Measurements from ENCODE around the gene UBAP1L.
"Not testable (repeated sequence)": the region's sequence is repeated elsewhere in the genome, so short reads cannot be mapped to it uniquely, and the experiment has no call there.

Gene UBAP1L

DNA sequence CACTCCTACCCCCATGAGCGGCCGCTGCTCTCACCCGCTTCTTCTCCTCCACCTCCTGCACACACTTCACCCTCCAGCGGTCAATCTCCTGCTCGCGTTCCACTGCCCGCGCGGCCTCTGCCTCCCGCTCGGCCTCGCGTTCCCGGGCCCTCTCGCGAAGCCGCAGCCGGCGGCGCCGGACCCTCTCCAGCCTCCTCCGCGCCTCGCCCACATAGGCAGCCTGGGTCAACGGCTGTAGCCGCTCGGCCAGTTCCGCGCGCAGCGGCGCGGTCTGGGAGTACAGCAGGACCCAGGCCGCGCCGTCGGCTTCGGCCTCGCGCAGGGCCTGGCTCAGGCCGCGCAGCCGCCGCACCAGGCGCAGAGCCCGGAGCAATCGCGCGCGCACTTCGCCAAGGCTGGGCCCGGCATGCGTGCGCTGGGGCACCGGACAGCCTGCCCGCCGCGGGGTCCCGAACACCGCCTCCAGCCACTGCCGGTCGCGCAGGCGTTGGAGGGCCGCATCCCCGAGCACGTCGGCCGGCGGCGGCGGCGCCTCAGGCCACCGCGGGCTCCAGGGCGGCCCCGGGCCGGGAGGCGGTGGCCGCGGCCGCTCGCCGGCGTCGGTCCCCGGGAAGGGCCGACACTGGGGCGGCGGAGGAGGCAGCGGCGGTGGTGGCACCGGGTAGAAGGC is 18.0 kb upstream of the UBAP1L start:
- no peaks in the 10 kb centered on the region for H3K4me1 ChIP-seq (ENCODE audit: control insufficient read depth, insufficient read depth, low read length)
- peak overlapping the region; percentile 91 for H3K9ac ChIP-seq (ENCODE audit: low read depth, low read length)

DNA sequence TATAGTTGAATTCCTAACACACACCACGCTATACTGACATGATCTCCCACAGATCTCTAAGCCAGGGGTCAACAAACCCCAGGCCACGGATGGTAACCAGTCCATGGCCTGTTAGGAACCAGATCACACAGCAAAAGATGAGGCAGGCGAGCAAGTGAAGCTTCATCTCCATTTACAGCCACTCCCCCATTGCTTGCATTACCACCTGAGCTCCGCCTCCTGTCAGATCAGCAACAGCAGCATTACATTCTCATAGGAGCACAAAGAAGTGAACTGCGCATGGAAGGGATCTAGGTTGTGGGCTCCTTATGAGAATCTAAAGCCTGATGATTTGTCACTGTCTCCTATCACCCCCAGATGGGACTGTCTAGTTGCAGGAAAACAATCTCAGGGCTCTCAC is 15.9 kb upstream of the UBAP1L start:
- Histone ChIP-seq H3K9ac (ENCODE audit: low read depth, low read length) (no peak overlapping the region), H3K9me3 (ENCODE audit: control insufficient read depth, insufficient read depth, low read length) (no peaks in the 10 kb centered on the region), H3K36me3 (ENCODE audit: control insufficient read depth, insufficient read depth, low read length) (peaks cover 16% of the 10 kb centered on the region), H3K4me1 (ENCODE audit: control insufficient read depth, insufficient read depth, low read length) (no peaks in the 10 kb centered on the region), H3K27me3 (ENCODE audit: control insufficient read depth, insufficient read depth, low read length) (no peaks in the 10 kb centered on the region), H3K4me3 (ENCODE audit: low read depth, low read length) (no peak overlapping the region)

More for the DNA sequence above, 18.0 kb upstream of the UBAP1L start:
- peaks cover 9% of the 10 kb centered on the region for H3K36me3 ChIP-seq (ENCODE audit: control insufficient read depth, insufficient read depth, low read length)
- no peaks in the 10 kb centered on the region for H3K27me3 ChIP-seq (ENCODE audit: control insufficient read depth, insufficient read depth, low read length)
- H3K9me3 ChIP-seq (ENCODE audit: control insufficient read depth, insufficient read depth, low read length) = no peaks in the 10 kb centered on the region
- peak overlapping the region; percentile 54 for H3K4me3 ChIP-seq (ENCODE audit: low read depth, low read length)

DNA sequence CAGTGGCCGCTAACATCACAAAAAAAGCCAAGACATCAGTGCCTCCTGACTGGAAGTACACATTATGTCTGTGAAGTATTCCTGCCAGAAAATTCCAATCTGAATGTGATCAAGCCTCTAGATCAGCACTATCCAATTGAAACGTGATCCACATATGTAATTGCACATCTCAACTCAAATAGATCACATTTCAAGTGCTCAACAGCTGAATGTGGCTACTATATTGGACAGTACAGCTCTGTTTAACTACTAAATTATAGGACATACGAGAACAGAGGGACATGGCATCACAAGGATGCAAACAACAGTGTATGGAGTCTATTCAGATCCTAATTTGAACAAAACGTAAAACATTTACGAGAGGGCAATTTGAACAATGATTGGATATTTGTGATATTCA is 542 bp upstream of the UBAP1L start:
- peaks cover 8% of the 10 kb centered on the region for H3K36me3 ChIP-seq (ENCODE audit: control insufficient read depth, insufficient read depth, low read length)
- H3K4me3 ChIP-seq (ENCODE audit: low read depth, low read length) = no peak overlapping the region
- H3K27me3 ChIP-seq (ENCODE audit: control insufficient read depth, insufficient read depth, low read length) = no peaks in the 10 kb centered on the region
- no peaks in the 10 kb centered on the region for H3K9me3 ChIP-seq (ENCODE audit: control insufficient read depth, insufficient read depth, low read length)
- no peak overlapping the region for H3K9ac ChIP-seq (ENCODE audit: low read depth, low read length)
- H3K4me1 ChIP-seq (ENCODE audit: control insufficient read depth, insufficient read depth, low read length) = no peaks in the 10 kb centered on the region

DNA sequence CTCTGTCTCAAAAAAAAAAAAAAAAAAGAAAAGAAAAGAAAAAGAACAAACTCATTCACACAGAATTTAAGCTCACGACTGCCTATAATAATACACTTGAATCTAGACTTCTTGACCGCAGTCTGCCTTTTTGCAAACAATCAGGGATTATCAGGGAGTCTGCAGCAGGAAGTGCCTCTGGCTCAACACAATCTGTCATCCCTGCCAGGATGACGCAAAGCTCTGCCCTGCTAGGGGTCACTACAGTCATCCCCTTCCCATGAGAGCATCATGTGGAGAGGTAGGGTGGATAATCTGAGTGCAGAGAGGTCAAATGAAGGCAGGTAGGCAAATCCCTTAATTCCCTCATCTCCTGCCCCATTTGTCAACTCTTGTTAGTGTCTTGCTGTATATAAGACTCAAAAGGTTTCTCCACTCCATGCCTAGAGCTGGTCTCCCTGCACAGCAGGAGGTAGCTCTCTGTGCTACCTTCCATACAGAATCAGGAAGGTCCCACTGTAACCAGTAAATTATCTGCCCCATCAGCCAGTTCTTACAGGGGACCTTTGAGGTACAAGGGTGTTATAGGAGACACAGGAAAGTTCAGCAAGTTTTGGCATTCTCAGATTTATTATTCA is 4.2 kb downstream of the UBAP1L start:
- H3K27me3 ChIP-seq (ENCODE audit: control insufficient read depth, insufficient read depth, low read length) = no peaks in the 10 kb centered on the region
- no peaks in the 10 kb centered on the region for H3K36me3 ChIP-seq (ENCODE audit: control insufficient read depth, insufficient read depth, low read length)
- no peak overlapping the region for H3K4me3 ChIP-seq (ENCODE audit: low read depth, low read length)
- no peaks in the 10 kb centered on the region for H3K4me1 ChIP-seq (ENCODE audit: control insufficient read depth, insufficient read depth, low read length)
- no peaks in the 10 kb centered on the region for H3K9me3 ChIP-seq (ENCODE audit: control insufficient read depth, insufficient read depth, low read length)
- H3K9ac ChIP-seq (ENCODE audit: low read depth, low read length) = no peak overlapping the region

DNA sequence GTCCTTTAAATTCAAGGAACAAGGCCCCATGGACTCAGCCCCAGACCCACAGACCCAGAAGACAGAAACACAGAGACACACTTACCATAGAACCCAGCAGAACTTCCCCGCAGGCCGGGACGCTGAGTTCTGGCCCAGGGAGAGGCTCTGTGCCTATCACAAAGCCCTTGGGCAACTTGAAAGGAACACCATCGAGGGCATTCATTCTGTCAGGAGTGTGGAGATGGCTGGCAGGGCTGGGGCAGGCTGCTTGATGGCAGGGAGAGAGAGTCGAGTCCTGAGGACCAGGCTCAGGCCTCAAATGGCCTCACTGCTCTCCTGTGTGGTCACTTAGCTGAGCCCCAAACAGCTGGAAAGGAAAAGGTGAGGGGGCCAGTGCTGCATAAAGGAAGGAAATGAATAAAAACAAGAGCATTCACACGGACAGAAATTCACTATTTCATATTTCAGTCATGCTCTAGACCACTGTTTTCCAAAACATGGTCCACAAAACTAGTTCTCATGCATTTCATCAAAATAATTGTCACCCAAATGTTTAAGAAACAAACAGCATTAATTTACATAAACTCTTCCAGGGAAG is 8.9 kb downstream of the UBAP1L start:
- peaks cover 3% of the 10 kb centered on the region for H3K27me3 ChIP-seq (ENCODE audit: control insufficient read depth, insufficient read depth, low read length)
- no peaks in the 10 kb centered on the region for H3K36me3 ChIP-seq (ENCODE audit: control insufficient read depth, insufficient read depth, low read length)
- H3K4me1 ChIP-seq (ENCODE audit: control insufficient read depth, insufficient read depth, low read length) = no peaks in the 10 kb centered on the region
- H3K4me3 ChIP-seq (ENCODE audit: low read depth, low read length) = no peak overlapping the region
- no peak overlapping the region for H3K9ac ChIP-seq (ENCODE audit: low read depth, low read length)
- H3K9me3 ChIP-seq (ENCODE audit: control insufficient read depth, insufficient read depth, low read length) = no peaks in the 10 kb centered on the region

DNA sequence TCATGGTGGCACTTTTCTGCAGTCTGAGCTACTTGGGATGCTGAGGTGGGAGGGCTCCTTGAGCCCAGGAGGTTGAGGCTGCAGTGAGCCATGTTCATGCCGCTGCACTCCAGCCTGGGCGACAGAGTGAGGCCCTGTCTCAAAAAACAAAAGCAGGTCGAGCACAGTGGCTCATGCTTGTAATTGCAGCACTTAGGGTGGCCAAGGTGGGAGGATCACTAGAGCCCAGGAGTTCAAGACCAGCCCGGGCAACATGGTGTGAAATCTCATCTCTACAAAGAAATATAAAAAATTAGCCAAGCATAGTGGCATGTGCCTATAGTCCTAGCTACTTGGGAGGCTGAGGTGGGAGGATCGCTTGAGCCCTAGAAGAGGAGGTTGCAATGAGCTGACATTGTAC is 10.0 kb downstream of the UBAP1L start:
- no peaks in the 10 kb centered on the region for H3K4me1 ChIP-seq (ENCODE audit: control insufficient read depth, insufficient read depth, low read length)
- no peaks in the 10 kb centered on the region for H3K36me3 ChIP-seq (ENCODE audit: control insufficient read depth, insufficient read depth, low read length)
- no peak overlapping the region for H3K9ac ChIP-seq (ENCODE audit: low read depth, low read length)
- no peak overlapping the region for H3K4me3 ChIP-seq (ENCODE audit: low read depth, low read length)
- no peaks in the 10 kb centered on the region for H3K9me3 ChIP-seq (ENCODE audit: control insufficient read depth, insufficient read depth, low read length)
- peaks cover 3% of the 10 kb centered on the region for H3K27me3 ChIP-seq (ENCODE audit: control insufficient read depth, insufficient read depth, low read length)

DNA sequence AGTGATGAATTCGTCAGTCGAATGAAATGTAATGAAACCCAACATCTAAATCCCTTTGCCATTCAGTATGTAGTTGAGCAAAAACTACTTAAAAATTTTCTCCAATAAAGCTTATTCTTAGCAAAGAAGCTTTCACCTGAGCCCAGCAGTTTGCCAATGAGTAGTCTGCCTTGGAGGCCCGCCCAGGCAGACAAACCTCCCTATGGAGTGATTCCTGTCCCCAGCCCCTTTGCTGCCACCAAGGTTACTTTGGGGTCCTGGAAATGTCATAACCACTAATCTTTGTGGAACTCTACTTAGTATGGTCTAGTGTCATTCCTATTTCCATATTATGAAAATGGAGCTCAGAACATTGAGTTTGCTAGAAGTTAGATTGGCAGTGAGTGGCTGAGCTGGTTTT is 12.1 kb downstream of the UBAP1L start:
- no peaks in the 10 kb centered on the region for H3K36me3 ChIP-seq (ENCODE audit: control insufficient read depth, insufficient read depth, low read length)
- no peak overlapping the region for H3K9ac ChIP-seq (ENCODE audit: low read depth, low read length)
- no peaks in the 10 kb centered on the region for H3K4me1 ChIP-seq (ENCODE audit: control insufficient read depth, insufficient read depth, low read length)
- no peaks in the 10 kb centered on the region for H3K9me3 ChIP-seq (ENCODE audit: control insufficient read depth, insufficient read depth, low read length)
- peaks cover 3% of the 10 kb centered on the region for H3K27me3 ChIP-seq (ENCODE audit: control insufficient read depth, insufficient read depth, low read length)
- peak overlapping the region; percentile 39 for H3K4me3 ChIP-seq (ENCODE audit: low read depth, low read length)

DNA sequence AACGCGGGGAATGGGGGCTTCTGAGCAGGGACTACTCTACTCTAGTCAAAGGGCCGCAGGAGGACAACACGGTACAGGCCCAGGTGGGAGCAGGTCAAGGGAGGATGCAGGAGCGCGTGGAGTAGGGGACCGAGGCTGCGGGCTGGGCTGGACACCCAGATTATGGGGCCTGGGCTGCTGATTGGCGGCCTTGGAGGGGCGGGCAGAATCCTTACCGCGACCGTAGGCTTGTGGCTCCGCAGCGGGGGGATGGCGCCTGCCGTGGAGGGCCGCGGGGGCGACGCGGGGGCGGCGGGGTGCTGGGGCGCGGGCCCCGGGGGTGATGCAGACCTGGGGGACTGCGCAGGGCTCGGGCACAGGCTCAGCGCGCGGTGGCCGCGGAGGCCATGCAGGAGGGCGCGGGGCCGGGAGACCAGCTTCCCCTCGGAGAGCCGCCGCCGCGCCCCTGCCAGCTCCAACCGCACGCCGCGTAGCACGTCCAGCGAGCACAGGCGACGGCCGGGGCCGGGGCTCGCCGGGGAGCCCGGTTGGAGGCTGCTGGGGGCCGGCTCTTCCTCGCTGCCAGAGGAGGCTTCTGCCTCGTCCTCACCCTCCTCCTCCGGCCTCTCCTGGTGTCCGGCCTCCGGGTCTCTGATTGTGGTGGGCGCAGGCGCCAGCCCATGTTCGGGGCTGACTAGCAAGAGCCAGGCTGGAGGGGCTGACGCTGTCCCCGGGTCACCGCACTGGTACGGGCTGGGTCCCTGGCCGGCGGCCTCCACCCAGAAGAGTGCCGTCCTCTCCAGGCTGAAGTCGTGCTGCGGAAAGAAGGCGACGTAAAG is 12.9 kb downstream of the UBAP1L start:
- Histone ChIP-seq H3K27me3 (ENCODE audit: control insufficient read depth, insufficient read depth, low read length) (peaks cover 3% of the 10 kb centered on the region), H3K9ac (ENCODE audit: low read depth, low read length) (no peak overlapping the region), H3K4me1 (ENCODE audit: control insufficient read depth, insufficient read depth, low read length) (no peaks in the 10 kb centered on the region), H3K9me3 (ENCODE audit: control insufficient read depth, insufficient read depth, low read length) (no peaks in the 10 kb centered on the region), H3K36me3 (ENCODE audit: control insufficient read depth, insufficient read depth, low read length) (no peaks in the 10 kb centered on the region), H3K4me3 (ENCODE audit: low read depth, low read length) (peak overlapping the region; percentile 39)

DNA sequence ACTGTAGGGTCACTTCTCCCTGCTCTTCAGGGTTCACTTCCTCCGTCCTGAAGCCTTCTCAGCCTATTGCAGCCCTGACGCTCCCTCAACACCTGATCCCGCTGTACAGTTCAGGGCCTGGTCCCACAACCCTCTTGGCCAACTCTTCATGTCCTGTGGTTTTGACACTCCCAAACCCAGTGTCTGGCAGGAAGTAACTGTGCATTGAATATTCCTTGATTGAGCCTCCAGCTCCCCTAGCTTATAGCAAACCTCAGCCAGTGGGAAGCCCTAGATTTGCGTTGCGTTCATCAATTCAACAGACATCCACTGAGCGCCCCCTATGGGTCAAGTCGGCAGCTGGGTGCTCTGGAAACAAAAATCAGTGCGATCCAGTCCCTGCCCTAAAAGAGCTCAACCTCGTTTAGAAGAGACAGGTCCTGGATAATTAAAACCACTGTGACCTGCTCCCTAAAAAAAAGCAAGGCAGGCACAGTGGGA is 13.5 kb downstream of the UBAP1L start:
- no peaks in the 10 kb centered on the region for H3K36me3 ChIP-seq (ENCODE audit: control insufficient read depth, insufficient read depth, low read length)
- peak overlapping the region; percentile 28 for H3K4me3 ChIP-seq (ENCODE audit: low read depth, low read length)
- no peaks in the 10 kb centered on the region for H3K4me1 ChIP-seq (ENCODE audit: control insufficient read depth, insufficient read depth, low read length)
- peak overlapping the region; percentile 32 for H3K9ac ChIP-seq (ENCODE audit: low read depth, low read length)
- H3K9me3 ChIP-seq (ENCODE audit: control insufficient read depth, insufficient read depth, low read length) = no peaks in the 10 kb centered on the region
- H3K27me3 ChIP-seq (ENCODE audit: control insufficient read depth, insufficient read depth, low read length) = peaks cover 3% of the 10 kb centered on the region

DNA sequence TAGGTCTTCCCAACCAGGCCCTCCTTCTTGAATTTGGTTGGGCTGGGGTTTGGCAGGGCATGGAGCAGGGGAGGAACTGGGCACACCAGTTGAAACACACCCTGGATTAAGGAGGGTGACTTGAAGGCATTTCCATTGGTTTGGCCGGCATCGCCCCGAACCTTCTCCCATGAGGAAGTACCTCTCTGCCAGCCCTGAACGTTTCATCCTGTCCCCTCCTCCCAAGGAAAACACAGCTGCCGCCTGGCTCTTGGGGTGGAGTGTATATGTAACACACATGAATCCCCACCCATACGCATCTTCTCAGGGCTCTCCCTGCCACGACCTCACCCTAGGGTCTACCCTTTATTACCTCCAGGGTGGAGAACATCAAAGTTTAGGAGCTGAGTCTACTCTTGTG is 14.6 kb downstream of the UBAP1L start:
- no peak overlapping the region for H3K9ac ChIP-seq (ENCODE audit: low read depth, low read length)
- H3K4me1 ChIP-seq (ENCODE audit: control insufficient read depth, insufficient read depth, low read length) = no peaks in the 10 kb centered on the region
- no peak overlapping the region for H3K4me3 ChIP-seq (ENCODE audit: low read depth, low read length)
- peaks cover 3% of the 10 kb centered on the region for H3K27me3 ChIP-seq (ENCODE audit: control insufficient read depth, insufficient read depth, low read length)
- H3K36me3 ChIP-seq (ENCODE audit: control insufficient read depth, insufficient read depth, low read length) = no peaks in the 10 kb centered on the region
- no peaks in the 10 kb centered on the region for H3K9me3 ChIP-seq (ENCODE audit: control insufficient read depth, insufficient read depth, low read length)

DNA sequence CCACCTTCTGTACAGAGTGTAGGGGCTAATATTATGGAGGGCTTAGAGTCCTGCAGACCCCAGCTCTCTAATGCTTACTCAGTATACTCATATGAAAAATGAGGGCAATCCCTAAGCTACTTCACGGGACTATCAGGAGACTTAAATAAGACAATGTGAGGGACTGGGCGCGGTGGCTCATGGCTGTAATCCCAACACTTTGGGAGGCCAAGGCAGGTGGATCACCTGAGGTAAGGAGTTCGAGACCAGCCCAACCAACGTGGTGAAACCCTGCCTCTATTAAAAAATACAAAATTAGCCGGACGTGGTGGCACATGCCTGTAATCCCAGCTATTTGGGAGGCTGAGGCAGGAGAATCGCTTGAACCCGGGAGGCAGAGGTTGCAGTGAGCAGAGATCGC is 15.2 kb downstream of the UBAP1L start:
- not testable (repeated sequence) for H3K36me3 ChIP-seq (ENCODE audit: control insufficient read depth, insufficient read depth, low read length)

More for the DNA sequence above, 15.2 kb downstream of the UBAP1L start:
- H3K27me3 ChIP-seq (ENCODE audit: control insufficient read depth, insufficient read depth, low read length); H3K4me3 ChIP-seq (ENCODE audit: low read depth, low read length); H3K9me3 ChIP-seq (ENCODE audit: control insufficient read depth, insufficient read depth, low read length); H3K4me1 ChIP-seq (ENCODE audit: control insufficient read depth, insufficient read depth, low read length); H3K9ac ChIP-seq (ENCODE audit: low read depth, low read length): not testable (repeated sequence)

Data from iPS-15b (cell line).